Fibroblast of skin of right biceps (primary cell): Measurements from ENCODE around the gene GRM4.

Experiments used
- DNase-seq: peaks from one replicate; pipeline ENCODE4 v3.0.0-alpha.2; 2013

GRM4 gene

GRCh38 chr6:33991610-33992009, 154.3 kb downstream of the GRM4 start:
- DNase-seq: no peak

GRCh38 chr6:33990061-33990541, 155.8 kb downstream of the GRM4 start:
- DNase-seq: no peak

- no peak for DNase-seq
Measured at GRCh38 chr6:33989016-33989854, 156.7 kb downstream of the GRM4 start.

- no peak for DNase-seq
Measured at GRCh38 chr6:33988121-33989015, 157.5 kb downstream of the GRM4 start.

GRCh38 chr6:33987531-33988021, 158.3 kb downstream of the GRM4 start:
- DNase-seq: no peak

GRCh38 chr6:33985947-33986346, 159.9 kb downstream of the GRM4 start:
- DNase-seq: no peak

- DNase-seq: no peak
Measured at GRCh38 chr6:33985313-33985751, 160.6 kb downstream of the GRM4 start.

- DNase-seq: no peak
Measured at GRCh38 chr6:33984466-33985312, 161.2 kb downstream of the GRM4 start.

GRCh38 chr6:33983721-33984465, 162.0 kb downstream of the GRM4 start:
- DNase-seq: no peak

- no peak for DNase-seq
Measured at GRCh38 chr6:33983109-33983716, 162.7 kb downstream of the GRM4 start.

GRCh38 chr6:33981861-33982260, 164.0 kb downstream of the GRM4 start:
- DNase-seq: no peak

- no peak for DNase-seq
Measured at GRCh38 chr6:33981421-33981820, 164.5 kb downstream of the GRM4 start.

- DNase-seq: no peak
Measured at GRCh38 chr6:33980176-33981175, 165.4 kb downstream of the GRM4 start.

- DNase-seq: no peak
Measured at GRCh38 chr6:33979750-33980149, 166.1 kb downstream of the GRM4 start.

GRCh38 chr6:33978412-33979150, 167.3 kb downstream of the GRM4 start:
- no peak for DNase-seq

- no peak for DNase-seq
Measured at GRCh38 chr6:33977606-33978411, 168.1 kb downstream of the GRM4 start.

GRCh38 chr6:33976437-33977360, 169.2 kb downstream of the GRM4 start:
- DNase-seq: no peak
